NB4 (cell line): ENCODE measurements around the gene ATAD1.
A peak's percentile ranks its signal among the peaks of the same experiment; 100 is the strongest.
"Not testable (repeated sequence)": the region's sequence is repeated elsewhere in the genome, so short reads cannot be mapped to it uniquely, and the experiment has no call there.

Experiments
- DNase-seq: peaks from one replicate; pipeline ENCODE4 v3.0.0; 2010; ENCODE audit warnings: low read depth
- H3K4me3 ChIP-seq: one replicate; pipeline ENCODE4 v1.5.1; 2011; ENCODE audit warnings: mild to moderate bottlenecking, low read depth, low read length, moderate library complexity
- MYC ChIP-seq: IDR thresholded peaks from 2 replicates; pipeline ENCODE4 v1.6.1; 2011; ENCODE audit warnings: low read depth, low read length
- POLR2A ChIP-seq: IDR thresholded peaks from 2 replicates; pipeline ENCODE4 v1.6.1; 2011; ENCODE audit warnings: mild to moderate bottlenecking; ENCODE audit not compliant: insufficient read length; ENCODE audit errors: extremely low read depth
- TF ChIP-seq, protein P1 (sequence below): IDR thresholded peaks from one replicate; pipeline ENCODE4 v1.5.1; 2012; ENCODE audit warnings: low read depth, low read length
- TF ChIP-seq, protein P2 (sequence below): IDR thresholded peaks from 2 replicates; pipeline ENCODE4 v1.6.1; 2011; ENCODE audit warnings: low read depth, low read length

ATAD1 gene

GRCh38 chr10:87842220-87842641, 24.2 kb upstream of the ATAD1 start:
- H3K4me3 ChIP-seq = no peak overlapping the region
- no peak for TF ChIP-seq MYC
- TF ChIP-seq, protein P1, sequence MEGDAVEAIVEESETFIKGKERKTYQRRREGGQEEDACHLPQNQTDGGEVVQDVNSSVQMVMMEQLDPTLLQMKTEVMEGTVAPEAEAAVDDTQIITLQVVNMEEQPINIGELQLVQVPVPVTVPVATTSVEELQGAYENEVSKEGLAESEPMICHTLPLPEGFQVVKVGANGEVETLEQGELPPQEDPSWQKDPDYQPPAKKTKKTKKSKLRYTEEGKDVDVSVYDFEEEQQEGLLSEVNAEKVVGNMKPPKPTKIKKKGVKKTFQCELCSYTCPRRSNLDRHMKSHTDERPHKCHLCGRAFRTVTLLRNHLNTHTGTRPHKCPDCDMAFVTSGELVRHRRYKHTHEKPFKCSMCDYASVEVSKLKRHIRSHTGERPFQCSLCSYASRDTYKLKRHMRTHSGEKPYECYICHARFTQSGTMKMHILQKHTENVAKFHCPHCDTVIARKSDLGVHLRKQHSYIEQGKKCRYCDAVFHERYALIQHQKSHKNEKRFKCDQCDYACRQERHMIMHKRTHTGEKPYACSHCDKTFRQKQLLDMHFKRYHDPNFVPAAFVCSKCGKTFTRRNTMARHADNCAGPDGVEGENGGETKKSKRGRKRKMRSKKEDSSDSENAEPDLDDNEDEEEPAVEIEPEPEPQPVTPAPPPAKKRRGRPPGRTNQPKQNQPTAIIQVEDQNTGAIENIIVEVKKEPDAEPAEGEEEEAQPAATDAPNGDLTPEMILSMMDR = no peak
- TF ChIP-seq POLR2A = no peak
- TF ChIP-seq, protein P2, sequence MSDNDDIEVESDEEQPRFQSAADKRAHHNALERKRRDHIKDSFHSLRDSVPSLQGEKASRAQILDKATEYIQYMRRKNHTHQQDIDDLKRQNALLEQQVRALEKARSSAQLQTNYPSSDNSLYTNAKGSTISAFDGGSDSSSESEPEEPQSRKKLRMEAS = no peak
- no peak for DNase-seq

DNA sequence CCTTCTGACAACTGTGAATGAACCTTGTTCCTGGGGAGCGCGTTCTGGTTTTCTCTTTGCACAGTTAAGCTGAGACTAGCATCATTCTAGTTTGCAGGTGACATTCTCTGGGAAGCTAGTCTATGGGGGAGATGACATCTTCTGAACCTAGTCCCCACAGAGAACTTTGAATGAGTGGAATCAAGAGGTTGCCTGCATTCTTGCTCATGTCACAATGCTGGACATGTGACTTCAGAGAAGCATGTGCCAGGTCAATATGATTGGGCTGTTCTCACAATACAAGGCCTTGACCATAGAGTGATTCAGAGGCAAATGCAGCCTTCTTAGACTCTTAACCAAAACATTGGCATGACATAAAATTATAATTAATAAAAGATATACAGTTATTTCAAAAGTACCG, 23.2 kb upstream of the ATAD1 start:
- DNase-seq = no peak
- TF ChIP-seq, protein P1 = no peak
- TF ChIP-seq POLR2A (no peak), MYC (no peak)
- TF ChIP-seq, protein P2 = peak; percentile 56
- H3K4me3 ChIP-seq = no peak overlapping the region

DNA sequence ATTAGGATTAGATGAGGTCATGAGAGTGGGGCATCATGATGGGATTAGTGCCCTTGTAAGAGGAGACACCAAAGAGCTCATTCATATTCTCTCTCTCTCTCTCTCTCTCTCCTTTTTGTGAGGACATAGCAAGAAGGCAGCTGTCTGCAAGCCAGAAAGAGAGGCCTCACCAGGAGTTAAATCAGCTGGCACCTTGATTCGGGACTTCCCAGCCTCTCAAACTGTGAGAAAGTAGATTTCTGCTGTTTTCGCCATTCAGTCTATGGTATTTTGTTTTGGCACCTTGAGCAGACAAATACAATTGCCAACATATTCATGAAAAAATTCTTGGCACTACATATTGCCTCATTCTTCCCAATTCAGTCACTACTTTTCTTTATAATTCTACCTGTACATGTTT, 20.6 kb upstream of the ATAD1 start:
- no peak for DNase-seq
- H3K4me3 ChIP-seq = no peak overlapping the region
- TF ChIP-seq, protein P2 = no peak
- no peak for TF ChIP-seq POLR2A
- no peak for TF ChIP-seq MYC
- TF ChIP-seq, protein P1 = no peak

- no peak overlapping the region for H3K4me3 ChIP-seq
- DNase-seq = peak; percentile 62
- no peak for TF ChIP-seq MYC
- TF ChIP-seq, protein P1 = no peak
- TF ChIP-seq, protein P2 = no peak
- no peak for TF ChIP-seq POLR2A
Observed at GRCh38 chr10:87837445-87837844, 19.4 kb upstream of the ATAD1 start.

DNA sequence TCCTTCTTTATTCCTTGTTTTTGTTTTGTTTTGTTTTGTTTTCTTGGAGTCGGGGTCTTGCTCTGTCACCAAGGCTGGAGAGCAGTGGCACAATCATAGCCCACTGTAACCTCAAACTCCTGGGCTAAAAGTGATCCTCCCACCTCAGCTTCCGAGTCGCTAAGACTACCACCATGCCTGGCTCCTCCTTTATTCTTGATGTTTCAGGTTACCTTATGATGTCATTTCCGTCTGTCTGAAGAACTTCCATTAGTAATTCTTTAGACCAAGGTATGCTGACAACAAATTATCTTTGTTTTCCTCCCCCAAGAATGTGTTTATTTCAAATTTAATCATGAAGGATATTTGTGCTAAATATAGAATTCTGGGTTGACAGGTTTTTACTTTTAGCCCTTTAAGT, 18.1 kb upstream of the ATAD1 start:
- H3K4me3 ChIP-seq = no peak overlapping the region
- no peak for DNase-seq
- TF ChIP-seq, protein P1 = no peak
- no peak for TF ChIP-seq POLR2A
- no peak for TF ChIP-seq MYC
- TF ChIP-seq, protein P2 = no peak

- TF ChIP-seq, protein P2 = no peak
- TF ChIP-seq, protein P1 = no peak
- TF ChIP-seq POLR2A (no peak), MYC (no peak)
- no peak overlapping the region for H3K4me3 ChIP-seq
- no peak for DNase-seq
Observed at GRCh38 chr10:87829986-87830729, 12.1 kb upstream of the ATAD1 start.

GRCh38 chr10:87829051-87829450, 11.0 kb upstream of the ATAD1 start:
- not testable (repeated sequence) for DNase-seq, H3K4me3 ChIP-seq
